Astrocyte of the cerebellum (primary cell): ENCODE results near the gene GMPPB.

Experiments
- DNase-seq: peaks from one replicate; pipeline ENCODE4 v3.0.0-alpha.2; 2011; ENCODE audit warnings: low read depth
- H3K4me3 ChIP-seq: 2 replicates; pipeline ENCODE4 v1.5.1; 2011; ENCODE audit warnings: mild to moderate bottlenecking, low read depth, low read length, moderate library complexity
- CTCF ChIP-seq: IDR thresholded peaks from 2 replicates; pipeline ENCODE4 v1.5.1; 2012; ENCODE audit warnings: low read length, low read depth, moderate library complexity, mild to moderate bottlenecking; ENCODE audit errors: missing control alignments
- in situ Hi-C: cut with HindIII; loops from 2 replicates; pipeline ENCODE4 v1.10.0; 2017; ENCODE audit warnings: low sequenced_read_pairs

The GMPPB gene

GRCh38 chr3:49723296-49723627 lies 489 bp downstream of the GMPPB start:
- no peak for DNase-seq

DNA sequence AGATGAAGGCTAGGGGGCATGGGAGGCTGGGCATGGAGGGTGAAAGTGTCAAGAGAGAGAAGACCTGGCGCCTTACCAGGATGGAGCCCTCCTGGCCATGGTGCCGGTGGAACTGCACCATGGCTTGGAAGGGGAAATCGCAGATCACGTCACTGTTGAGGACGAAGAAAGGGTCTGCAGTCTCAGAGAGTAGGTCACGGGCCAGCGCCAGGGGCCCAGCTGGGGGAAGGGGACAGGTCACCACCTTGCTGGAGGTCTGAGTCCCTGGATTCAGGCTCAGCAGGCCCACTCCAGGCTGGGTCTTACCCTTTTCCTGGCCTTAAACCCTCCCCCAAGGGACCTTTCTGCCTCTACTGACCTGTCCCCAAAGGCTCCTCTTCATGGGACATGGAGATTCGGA lies 855 bp downstream of the GMPPB start:
- DNase-seq: no peak
- in situ Hi-C loops: no loop called here
- no peak for TF ChIP-seq CTCF
- H3K4me3 ChIP-seq: peak overlapping the region; percentile 94

More at GRCh38 chr3:49723296-49723627, 489 bp downstream of the GMPPB start:
- peak overlapping the region; percentile 94 for H3K4me3 ChIP-seq
- no peak for TF ChIP-seq CTCF
- in situ Hi-C loops: no loop called here

DNA sequence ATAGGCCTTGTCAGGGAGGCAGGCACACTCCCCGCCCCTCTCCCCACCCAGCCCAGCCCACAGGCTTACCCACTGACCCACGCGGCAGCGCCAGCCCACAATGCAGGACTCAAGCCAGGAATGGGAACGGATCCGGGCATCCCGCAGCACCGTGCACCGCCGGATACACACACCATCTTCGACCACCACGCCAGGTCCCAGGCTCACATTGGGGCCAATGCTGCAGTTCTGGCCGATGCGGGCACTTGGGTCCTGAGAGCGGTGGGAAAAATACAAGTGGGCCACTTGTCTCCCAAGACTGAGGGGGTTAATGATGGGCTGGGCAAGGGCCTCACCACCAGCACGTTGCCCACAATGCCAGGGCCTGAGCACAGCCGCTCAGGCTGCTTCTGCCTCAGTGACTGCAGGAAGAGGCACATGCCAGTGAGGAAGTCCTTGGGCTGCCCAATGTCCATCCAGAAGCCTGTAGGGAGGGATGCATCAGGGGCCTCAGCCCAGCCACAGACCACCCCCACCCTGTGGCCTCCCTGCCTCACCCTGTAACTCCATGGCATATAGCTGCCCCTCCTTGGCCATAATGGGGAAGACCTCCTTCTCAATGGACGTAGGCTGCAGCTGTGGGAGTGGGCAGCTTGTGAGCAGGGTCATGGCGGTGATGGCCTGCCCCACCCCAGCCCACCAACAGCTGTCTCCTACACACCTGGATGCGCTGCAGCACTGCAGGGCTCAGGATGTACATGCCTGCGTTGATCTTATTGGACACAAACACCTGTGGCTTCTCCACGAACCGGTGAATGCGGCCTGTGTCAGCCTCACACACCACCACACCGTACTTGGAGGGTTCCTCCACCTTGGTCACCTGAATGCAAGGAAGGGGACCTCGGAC lies 1.6 kb downstream of the GMPPB start:
- H3K4me3 ChIP-seq: peak overlapping the region; percentile 94
- in situ Hi-C loops: no loop called here

DNA sequence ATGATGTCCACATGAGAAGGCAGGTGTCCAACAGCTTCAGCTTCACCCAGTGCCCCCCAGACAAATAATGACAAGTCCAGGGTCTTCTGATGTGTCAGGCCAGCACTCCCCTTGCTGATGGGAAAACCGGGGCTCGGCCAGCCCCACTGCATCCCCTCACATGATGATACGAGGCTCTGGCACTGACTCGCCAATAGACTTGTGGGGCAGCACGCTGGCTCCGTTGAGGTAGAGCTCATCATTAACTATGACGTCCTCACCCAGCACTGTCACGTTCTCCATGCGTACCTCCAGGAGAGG lies 2.2 kb downstream of the GMPPB start:
- TF ChIP-seq CTCF: no peak
- no peak overlapping the region for H3K4me3 ChIP-seq
- no peak for DNase-seq
- in situ Hi-C loops: no loop called here

More for the DNA sequence above, 1.6 kb downstream of the GMPPB start:
- DNase-seq: no peak
- no peak for TF ChIP-seq CTCF

DNA sequence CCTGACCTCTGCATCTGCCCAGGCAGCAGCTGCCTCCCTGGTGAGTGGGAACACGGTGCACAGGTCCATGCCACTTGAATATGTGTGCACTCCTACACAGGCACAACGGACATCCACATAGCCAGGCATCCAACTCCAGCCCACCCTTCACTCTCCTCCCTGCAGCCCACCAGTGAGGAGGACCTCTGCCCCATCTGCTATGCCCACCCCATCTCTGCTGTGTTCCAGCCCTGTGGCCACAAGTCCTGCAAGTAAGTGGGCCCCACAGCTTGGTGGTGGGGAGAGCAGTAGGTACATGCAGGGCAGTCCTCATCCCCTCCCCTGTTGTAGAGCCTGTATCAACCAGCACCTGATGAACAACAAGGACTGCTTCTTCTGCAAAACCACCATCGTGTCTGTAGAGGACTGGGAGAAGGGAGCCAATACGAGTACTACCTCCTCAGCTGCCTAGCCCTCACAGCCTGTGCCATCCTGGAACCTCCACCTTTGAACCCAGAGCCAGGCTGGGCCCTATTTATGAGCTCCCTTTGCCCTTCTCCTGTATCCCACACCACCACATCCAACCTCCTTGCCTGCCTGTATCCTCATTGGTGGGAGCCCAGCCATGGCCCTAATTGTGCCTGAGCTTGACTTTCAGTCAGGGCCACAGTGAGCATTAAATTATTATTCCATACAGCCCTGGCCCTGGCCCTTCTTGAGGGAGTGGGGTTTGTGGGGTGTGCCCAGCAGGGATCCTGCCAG lies 2.7 kb downstream of the GMPPB start:
- no peak for DNase-seq
- no peak for TF ChIP-seq CTCF
- H3K4me3 ChIP-seq: no peak overlapping the region
- in situ Hi-C loops: no loop called here

- peak; percentile 70 for DNase-seq
- in situ Hi-C loops: no loop called here
- peak; percentile 42 for TF ChIP-seq CTCF
- H3K4me3 ChIP-seq: peak within 1 kb of the TSS; percentile 39
These were observed 4.4 kb downstream of the GMPPB start, which contains the start of gene AMIGO3 for GRCh38 chr3:49719214-49719884. AMIGO3 (minus strand) TSS chr3:49719684; CDS start chr3:49719465, 219 bp downstream.
